ENCODE measurements around the gene C6orf132.

C6orf132 gene

GRCh38 chr6:42103216-42103615 lies 39.2 kb downstream of the C6orf132 start:
- DNase-seq, result no peak

GRCh38 chr6:42101186-42101657 lies 41.2 kb downstream of the C6orf132 start:
- DNase-seq, result peak; percentile 43

GRCh38 chr6:42100029-42100901 lies 42.2 kb downstream of the C6orf132 start:
- no peak for DNase-seq

GRCh38 chr6:42099340-42100028 lies 42.9 kb downstream of the C6orf132 start:
- DNase-seq, result no peak

- DNase-seq, result no peak
These were observed 46.5 kb downstream of the C6orf132 start for GRCh38 chr6:42095776-42096541.

GRCh38 chr6:42095094-42095493 lies 47.3 kb downstream of the C6orf132 start:
- DNase-seq, result peak; percentile 49

- DNase-seq, result peak; percentile 43
These were observed 48.7 kb downstream of the C6orf132 start for GRCh38 chr6:42093582-42094329.

- DNase-seq, result peak; percentile 27
These were observed 50.7 kb downstream of the C6orf132 start for GRCh38 chr6:42091718-42092023.

- no peak for DNase-seq
These were observed 51.4 kb downstream of the C6orf132 start for GRCh38 chr6:42090819-42091717.

- no peak for DNase-seq
These were observed 54.3 kb downstream of the C6orf132 start for GRCh38 chr6:42088101-42088591.

GRCh38 chr6:42086046-42087035 lies 56.1 kb downstream of the C6orf132 start:
- no peak for DNase-seq

- DNase-seq, result no peak
These were observed 57.5 kb downstream of the C6orf132 start for GRCh38 chr6:42084889-42085288.

- DNase-seq, result no peak
These were observed 58.9 kb downstream of the C6orf132 start for GRCh38 chr6:42083530-42083929.

GRCh38 chr6:42079941-42080464 lies 62.4 kb downstream of the C6orf132 start:
- DNase-seq, result no peak

GRCh38 chr6:42078386-42078785 lies 64.0 kb downstream of the C6orf132 start:
- no peak for DNase-seq

- peak; percentile 77 for DNase-seq
These were observed 67.1 kb downstream of the C6orf132 start for GRCh38 chr6:42075159-42075838.

GRCh38 chr6:42073287-42073686 lies 69.1 kb downstream of the C6orf132 start:
- DNase-seq, result no peak

GRCh38 chr6:42071881-42072583 lies 70.4 kb downstream of the C6orf132 start:
- DNase-seq, result no peak

Measured in hematopoietic multipotent progenitor cell treated with erythropoietin and hydrocortisone succinate and interleukin-3 and kit ligand, for 8 days (in vitro differentiated cells).